HepG2 (cell line): ENCODE data around the gene ZNF618. TPM values are rescaled to one million over a fixed set of nuclear protein-coding genes. Genes with fewer than 3 reads are reported as not detected.

Experiments
- ATAC-seq: fragments of 200-7000 bp; cut with Tn5 transposase; 3 replicates; pipeline ENCODE4 v1.9.1; 2020; ENCODE audit warnings: mild to moderate bottlenecking, moderate library complexity
- BruUV-seq: library from RNA; stranded (reverse); fragments of 400-500 nt; replicated peaks from 2 replicates; lab custom pipeline; 2021; lab: Mats Ljungman, UMichigan
- CTCF ChIA-PET: fragments of 300-600 bp; formaldehyde crosslinking; extraction: SDS; loops from one replicate; lab custom pipeline; 2021; ENCODE audit warnings: low total read pairs, inconsistent platforms, low intra/inter-chr PET ratio; lab: Yijun Ruan, JAX
- POLR2A ChIA-PET: fragments of 350-600 bp; sonication (Branson Sonifier 250); formaldehyde crosslinking; loops from one replicate; lab custom pipeline; 2020; ENCODE audit warnings: antibody characterized with exemption, inconsistent platforms; lab: Yijun Ruan, JAX
- DNase-seq: peaks from one replicate; pipeline ENCODE4 v3.0.0-alpha.2; 2015; ENCODE audit warnings: low spot score
- FAIRE-seq: peaks from 3 replicates; lab custom pipeline; 2011; peaks lifted over from hg19 to GRCh38; lab: Jason Lieb, UNC
- H2AFZ ChIP-seq: one replicate; pipeline ENCODE4 v1.6.1; 2011; ENCODE audit warnings: low read length, inconsistent platforms
- H3K27ac ChIP-seq: fragments of 300-600 bp; 3 replicates; pipeline ENCODE4 v1.8.0; 2011; ENCODE audit warnings: mixed run types, mild to moderate bottlenecking, mixed read lengths, low read length, inconsistent platforms; ENCODE audit not compliant: insufficient read depth; ENCODE audit errors: extremely low read length
- H3K27me3 ChIP-seq, 2 experiments: fragments of 200-600 bp in 1 of 2; 2 replicates in 1 of 2; 3 replicates in 1 of 2; pipeline versions ENCODE4 v1.6.0 to v1.8.0; 2011; ENCODE audit warnings: low read length in 2 of 2, mild to moderate bottlenecking in 2 of 2, moderate library complexity in 2 of 2, inconsistent platforms in 1 of 2; ENCODE audit not compliant: insufficient read depth in 2 of 2, control insufficient read depth in 1 of 2
- H3K36me3 ChIP-seq, 2 experiments: fragments of 200-600 bp in 1 of 2; replicated peaks in 1 of 2; 2 replicates in 1 of 2; 3 replicates in 1 of 2; pipeline versions ENCODE4 v1.5.1 to v1.8.0; 2011; ENCODE audit warnings: low read length in 2 of 2, inconsistent platforms in 1 of 2; ENCODE audit not compliant: insufficient read depth in 2 of 2, control insufficient read depth in 1 of 2
- H3K4me1 ChIP-seq: 2 replicates; pipeline ENCODE4 v1.5.1; 2012; ENCODE audit warnings: low read length, inconsistent platforms; ENCODE audit not compliant: insufficient read depth
- H3K4me2 ChIP-seq: 2 replicates; pipeline ENCODE4 v1.6.0; 2011; ENCODE audit warnings: low read depth, low read length, inconsistent platforms
- H3K4me3 ChIP-seq, 3 experiments: fragments of 200-600 bp in 1 of 3; sonication (generic), shearing (Covaris generic) in 1 of 3; replicated peaks in 1 of 3; 2 replicates each; pipeline ENCODE4 v1.5.1; 2011 to 2016; ENCODE audit warnings: low read length in 3 of 3, inconsistent platforms in 2 of 3, low read depth in 2 of 3, mild to moderate bottlenecking in 2 of 3, control low read depth in 1 of 3, mixed read lengths in 1 of 3; ENCODE audit not compliant: insufficient read depth in 1 of 3
- H3K79me2 ChIP-seq: one replicate; pipeline ENCODE4 v1.6.1; 2011; ENCODE audit warnings: low read length, inconsistent platforms; ENCODE audit not compliant: insufficient read depth
- H3K9ac ChIP-seq: 2 replicates; pipeline ENCODE4 v1.6.0; 2011; ENCODE audit warnings: mild to moderate bottlenecking, low read depth, low read length, inconsistent platforms; ENCODE audit not compliant: insufficient read depth
- H3K9me3 ChIP-seq: 2 replicates; pipeline ENCODE4 v1.5.1; 2012; ENCODE audit warnings: mild to moderate bottlenecking, low read length
- H4K20me1 ChIP-seq: 2 replicates; pipeline ENCODE4 v1.6.0; 2011; ENCODE audit warnings: inconsistent platforms, mild to moderate bottlenecking, low read length, moderate library complexity; ENCODE audit not compliant: insufficient read depth
- DMAP1 ChIP-seq: IDR thresholded peaks from 2 replicates; pipeline ENCODE4 v1.6.1; 2016
- HNRNPUL1 ChIP-seq: fragments of 200-400 bp; formaldehyde crosslinking; IDR thresholded peaks from 2 replicates; pipeline ENCODE4 v1.6.1; 2017; ENCODE audit warnings: low read depth, mild to moderate bottlenecking, low read length, moderate library complexity
- RBFOX2 ChIP-seq: fragments of 200-400 bp; formaldehyde crosslinking; IDR thresholded peaks from 2 replicates; pipeline ENCODE4 v1.6.1; 2017; ENCODE audit warnings: low read depth, mild to moderate bottlenecking, low read length
- RBM39 ChIP-seq: fragments of 200-400 bp; formaldehyde crosslinking; IDR thresholded peaks from one replicate; pipeline ENCODE4 v1.6.1; 2018; ENCODE audit warnings: antibody characterized with exemption, mild to moderate bottlenecking, low read depth, low read length; ENCODE audit not compliant: poor library complexity, severe bottlenecking
- RCOR2 ChIP-seq: IDR thresholded peaks from 2 replicates; pipeline ENCODE4 v1.6.1; 2016; ENCODE audit warnings: missing biosample characterization, missing genetic modification reagents
- THRA ChIP-seq: sonication (generic); formaldehyde crosslinking; IDR thresholded peaks from 2 replicates; pipeline ENCODE4 v1.4.0; 2020; ENCODE audit warnings: missing genetic modification reagents, borderline replicate concordance
- ZNF274 ChIP-seq: sonication (generic); formaldehyde crosslinking; IDR thresholded peaks from 2 replicates; pipeline ENCODE4 v1.5.1; 2020; ENCODE audit warnings: mild to moderate bottlenecking, missing genetic modification reagents
- ZNF280B ChIP-seq: sonication (generic); formaldehyde crosslinking; IDR thresholded peaks from 2 replicates; pipeline ENCODE4 v1.5.0; 2020; ENCODE audit warnings: missing genetic modification reagents, mild to moderate bottlenecking, borderline replicate concordance
- ZNF710 ChIP-seq: sonication (generic); formaldehyde crosslinking; IDR thresholded peaks from 2 replicates; pipeline ENCODE4 v1.5.0; 2020; ENCODE audit warnings: mild to moderate bottlenecking, missing genetic modification reagents, borderline replicate concordance
- ZNF773 ChIP-seq: sonication (generic); formaldehyde crosslinking; IDR thresholded peaks from 2 replicates; pipeline ENCODE4 v1.4.0; 2020; ENCODE audit warnings: missing genetic modification reagents, borderline replicate concordance
- ZSCAN5A ChIP-seq: sonication (generic); formaldehyde crosslinking; IDR thresholded peaks from 2 replicates; pipeline ENCODE4 v1.8.0; 2022; ENCODE audit warnings: mild to moderate bottlenecking, missing genetic modification reagents, borderline replicate concordance
- WGBS: methylation state at CpG from one replicate; pipeline ENCODE4 v1.1.6; 2017; ENCODE audit warnings: low lambda C conversion rate; 5-methylcytosine and 5-hydroxymethylcytosine counted together
- in situ Hi-C: cut with HindIII; loops from 2 replicates; pipeline ENCODE4 v1.10.0; 2017; ENCODE audit warnings: low pct_unique_long_range_greater_than_20kb; ENCODE audit not compliant: extremely low pct_ligation_motif_present
- intact Hi-C: fragments of 100-400 bp; cut with micrococcal nuclease; formaldehyde crosslinking; loops from one replicate; pipeline ENCODE4 v1.10.0; 2022; ENCODE audit not compliant: unreplicated experiment
- polyA plus RNA-seq, 8 experiments: library from polyadenylated mRNA; depleted of rRNA in 3 of 8; stranded (reverse) in 7 of 8; unstranded in 1 of 8; fragments of >200 nt; fragmentation: Illumina TruSeq in 4 of 8; extraction: Trizol in 4 of 8; gene quantifications; 2 replicates each; pipeline versions ENCODE4 v1.2.1 to v1.2.3, GENCODE V29; 2011 to 2016; ENCODE audit warnings: low read depth in 4 of 8, missing spikeins in 1 of 8, mixed read lengths in 1 of 8; ENCODE audit not compliant: insufficient read depth in 1 of 8
- total RNA-seq, 5 experiments: library from RNA; depleted of rRNA; stranded (reverse); fragments of >200 nt; fragmentation: Illumina TruSeq; extraction: Trizol; gene quantifications; 2 replicates each; pipeline ENCODE4 v1.2.3, GENCODE V29; 2016; ENCODE audit warnings: low read depth in 1 of 5

Gene ZNF618
- total and polyA plus RNA-seq, 2 of the 13 experiments (the other 11 are each of a cell fraction or from before 2014, with no cell fraction given) = 0.07 TPM

GRCh38 chr9:113995401-113995800 lies 119.3 kb downstream of the ZNF618 start:
- peaks cover 0 to 27% of the 10 kb centered on the region in 2 experiments; a peak in 2 of 5 replicates for H3K27me3 ChIP-seq
- no peaks in the 10 kb centered on the region for H3K4me1 ChIP-seq
- H3K9me3 ChIP-seq = no peaks in the 10 kb centered on the region
- H2AFZ ChIP-seq = no peak overlapping the region
- H3K27ac ChIP-seq = no peak overlapping the region
- ChIA-PET CTCF (no interaction called here), POLR2A (no interaction called here)
- no peak for DNase-seq
- no peaks in the 10 kb centered on the region for H3K79me2 ChIP-seq
- TF ChIP-seq ZNF280B (CRISPR knock-in tag) (no peak), RBFOX2 (no peak), RCOR2 (CRISPR knock-in tag) (no peak), ZNF274 (CRISPR knock-in tag) (no peak), ZNF710 (CRISPR knock-in tag) (no peak), DMAP1 (CRISPR knock-in tag) (no peak), ZNF773 (no peak), ZSCAN5A (CRISPR knock-in tag) (no peak), THRA (CRISPR knock-in tag) (no peak), HNRNPUL1 (no peak), RBM39 (no peak)
- intact Hi-C loops (no loop called here), in situ Hi-C loops (no loop called here)
- ATAC-seq = no peak
- no TSS peak for BruUV-seq
- H3K4me3 ChIP-seq = no peak overlapping the region
- H3K9ac ChIP-seq = no peak overlapping the region
- 27% methylated on average over 4 of the region's 4 CpGs for WGBS
- H3K36me3 ChIP-seq = no peaks in the 10 kb centered on the region
- no peak for FAIRE-seq
- no peak overlapping the region for H3K4me2 ChIP-seq
- no peaks in the 10 kb centered on the region for H4K20me1 ChIP-seq
